ENCODE results near the gene HNRNPAB.

DNA sequence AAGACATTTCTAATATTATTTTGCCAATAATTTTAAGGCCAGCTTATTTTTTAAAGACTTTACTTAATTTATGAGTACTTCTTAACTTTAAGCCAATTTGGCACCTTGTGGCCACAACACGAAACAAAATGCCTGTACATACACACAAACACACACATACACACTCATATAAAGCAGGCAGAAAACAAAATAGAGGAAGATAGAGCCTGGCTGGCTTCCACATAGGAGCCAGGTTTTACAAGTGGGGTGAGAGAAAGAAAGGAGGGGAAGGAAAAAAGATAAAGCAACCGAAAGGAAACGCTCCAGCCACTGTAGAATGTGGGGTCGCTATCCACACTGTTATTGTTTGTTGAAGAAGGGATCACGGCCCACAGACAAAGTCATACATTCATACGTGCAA, 27.5 kb upstream of the HNRNPAB start:
- TF ChIP-seq, protein P1, sequence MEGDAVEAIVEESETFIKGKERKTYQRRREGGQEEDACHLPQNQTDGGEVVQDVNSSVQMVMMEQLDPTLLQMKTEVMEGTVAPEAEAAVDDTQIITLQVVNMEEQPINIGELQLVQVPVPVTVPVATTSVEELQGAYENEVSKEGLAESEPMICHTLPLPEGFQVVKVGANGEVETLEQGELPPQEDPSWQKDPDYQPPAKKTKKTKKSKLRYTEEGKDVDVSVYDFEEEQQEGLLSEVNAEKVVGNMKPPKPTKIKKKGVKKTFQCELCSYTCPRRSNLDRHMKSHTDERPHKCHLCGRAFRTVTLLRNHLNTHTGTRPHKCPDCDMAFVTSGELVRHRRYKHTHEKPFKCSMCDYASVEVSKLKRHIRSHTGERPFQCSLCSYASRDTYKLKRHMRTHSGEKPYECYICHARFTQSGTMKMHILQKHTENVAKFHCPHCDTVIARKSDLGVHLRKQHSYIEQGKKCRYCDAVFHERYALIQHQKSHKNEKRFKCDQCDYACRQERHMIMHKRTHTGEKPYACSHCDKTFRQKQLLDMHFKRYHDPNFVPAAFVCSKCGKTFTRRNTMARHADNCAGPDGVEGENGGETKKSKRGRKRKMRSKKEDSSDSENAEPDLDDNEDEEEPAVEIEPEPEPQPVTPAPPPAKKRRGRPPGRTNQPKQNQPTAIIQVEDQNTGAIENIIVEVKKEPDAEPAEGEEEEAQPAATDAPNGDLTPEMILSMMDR (conservative IDR thresholded peaks at IDR 0.05; ENCODE audit: low read length), result no peak
- no peak for TF ChIP-seq EZH2phosphoT487 (IDR thresholded peaks at IDR 0.05; ENCODE audit: borderline replicate concordance)
